Mesenchymal stem cell (in vitro differentiated cells and primary cell): ENCODE results near the gene FAM118A.

Source experiments
- DNase-seq: peaks from one replicate; pipeline ENCODE4 v3.0.0-alpha.2; 2013
- H2AFZ ChIP-seq: one replicate; pipeline ENCODE4 v1.6.1; 2013; ENCODE audit warnings: low read depth, mild to moderate bottlenecking, control low read depth, inconsistent platforms, low read length, moderate library complexity
- H2AK5ac ChIP-seq: 2 replicates; pipeline ENCODE4 v1.6.1; 2013; ENCODE audit warnings: low read length, moderate library complexity, mild to moderate bottlenecking, inconsistent platforms; ENCODE audit not compliant: severe bottlenecking
- H2BK120ac ChIP-seq: one replicate; pipeline ENCODE4 v1.6.1; 2013; ENCODE audit warnings: low read depth, mild to moderate bottlenecking, inconsistent platforms, low read length, moderate library complexity
- H2BK12ac ChIP-seq, 2 experiments: one replicate each; pipeline ENCODE4 v1.6.1; 2013; ENCODE audit warnings: inconsistent platforms in 2 of 2, low read length in 2 of 2, mild to moderate bottlenecking in 2 of 2, moderate library complexity in 2 of 2, control low read depth in 1 of 2
- H2BK15ac ChIP-seq: one replicate; pipeline ENCODE4 v1.6.1; 2013; ENCODE audit warnings: mild to moderate bottlenecking, low read depth, inconsistent platforms; ENCODE audit not compliant: poor library complexity, severe bottlenecking
- H2BK5ac ChIP-seq: 2 replicates; pipeline ENCODE4 v1.6.1; 2013; ENCODE audit warnings: low read depth, mild to moderate bottlenecking, low read length, control low read depth, inconsistent platforms; ENCODE audit not compliant: poor library complexity, severe bottlenecking
- H3K14ac ChIP-seq, 2 experiments: one replicate each; pipeline ENCODE4 v1.6.1; 2013; ENCODE audit warnings: inconsistent platforms in 2 of 2, low read length in 2 of 2, control low read depth in 1 of 2, mild to moderate bottlenecking in 1 of 2, moderate library complexity in 1 of 2
- H3K18ac ChIP-seq, 2 experiments: one replicate each; pipeline ENCODE4 v1.6.1; 2013; ENCODE audit warnings: inconsistent platforms in 2 of 2, low read length in 2 of 2, control low read depth in 1 of 2, low read depth in 1 of 2, mild to moderate bottlenecking in 1 of 2
- H3K23ac ChIP-seq, 2 experiments: one replicate each; pipeline ENCODE4 v1.6.1; 2013; ENCODE audit warnings: inconsistent platforms in 2 of 2, low read length in 2 of 2, mild to moderate bottlenecking in 2 of 2, moderate library complexity in 2 of 2, control low read depth in 1 of 2
- H3K27ac ChIP-seq: 2 replicates; pipeline ENCODE4 v1.5.1; 2013; ENCODE audit warnings: mild to moderate bottlenecking, moderate library complexity, low read length, control low read depth, inconsistent platforms; ENCODE audit not compliant: poor library complexity, severe bottlenecking
- H3K27me3 ChIP-seq, 2 experiments: 2 replicates each; pipeline versions ENCODE4 v1.6.1 to v1.7.0; 2013; ENCODE audit warnings: low read length in 2 of 2, mild to moderate bottlenecking in 2 of 2, moderate library complexity in 2 of 2, control low read depth in 1 of 2, inconsistent platforms in 1 of 2; ENCODE audit not compliant: control insufficient read depth in 1 of 2, insufficient read depth in 1 of 2
- H3K36me3 ChIP-seq, 2 experiments: 2 replicates each; pipeline versions ENCODE4 v1.6.1 to v1.7.0; 2013; ENCODE audit warnings: low read length in 2 of 2, control low read depth in 1 of 2, inconsistent platforms in 1 of 2, low read depth in 1 of 2, mild to moderate bottlenecking in 1 of 2; ENCODE audit not compliant: insufficient read depth in 2 of 2, control insufficient read depth in 1 of 2
- H3K4ac ChIP-seq, 2 experiments: one replicate each; pipeline ENCODE4 v1.6.1; 2013; ENCODE audit warnings: inconsistent platforms in 2 of 2, low read length in 2 of 2, mild to moderate bottlenecking in 2 of 2, moderate library complexity in 2 of 2, control low read depth in 1 of 2, low read depth in 1 of 2
- H3K4me1 ChIP-seq: 2 replicates; pipeline ENCODE4 v1.6.1; 2013; ENCODE audit warnings: low read depth, low read length, control low read depth; ENCODE audit not compliant: control insufficient read depth, insufficient read depth
- H3K4me2 ChIP-seq: 2 replicates; pipeline ENCODE4 v1.6.1; 2013; ENCODE audit warnings: low read length, mild to moderate bottlenecking, inconsistent platforms; ENCODE audit not compliant: poor library complexity, severe bottlenecking
- H3K4me3 ChIP-seq, 2 experiments: 2 replicates each; pipeline versions ENCODE4 v1.5.1 to v1.7.0; 2013; ENCODE audit warnings: low read length in 2 of 2, mild to moderate bottlenecking in 2 of 2, control low read depth in 1 of 2, low read depth in 1 of 2; ENCODE audit not compliant: insufficient read depth in 1 of 2
- H3K79me1 ChIP-seq: replicated peaks from 2 replicates; pipeline ENCODE4 v1.6.1; 2013; ENCODE audit warnings: mild to moderate bottlenecking, control low read depth, low read length, inconsistent platforms; ENCODE audit not compliant: poor library complexity, severe bottlenecking
- H3K9ac ChIP-seq: 2 replicates; pipeline ENCODE4 v1.7.0; 2013; ENCODE audit warnings: mild to moderate bottlenecking, low read length, moderate library complexity
- H3K9me3 ChIP-seq: 2 replicates; pipeline ENCODE4 v1.7.0; 2013; ENCODE audit warnings: mild to moderate bottlenecking, low read length; ENCODE audit not compliant: control insufficient read depth
- H4K8ac ChIP-seq: one replicate; pipeline ENCODE4 v1.6.1; 2013; ENCODE audit warnings: inconsistent platforms, mild to moderate bottlenecking, low read length, moderate library complexity
- H4K91ac ChIP-seq: one replicate; pipeline ENCODE4 v1.6.1; 2013; ENCODE audit warnings: mild to moderate bottlenecking, low read length, inconsistent platforms
- WGBS: methylation state at CpG from one replicate; pipeline ENCODE4 v1.1.7; 2013; ENCODE audit warnings: mixed read lengths; 5-methylcytosine and 5-hydroxymethylcytosine counted together

The FAM118A gene

GRCh38 chr22:45271667-45272201 is 38.0 kb upstream of the FAM118A start:
- H3K4me3 ChIP-seq = peak overlapping the region in 1 of 2 experiments; percentile 0
- no peak overlapping the region for H2BK5ac ChIP-seq
- no peak overlapping the region for H4K91ac ChIP-seq
- H3K27ac ChIP-seq = no peak overlapping the region
- peak; percentile 48 for DNase-seq
- H3K4ac ChIP-seq = no peak overlapping the region
- H3K36me3 ChIP-seq = no peaks in the 10 kb centered on the region
- no peak overlapping the region for H3K4me2 ChIP-seq
- 56% methylated on average over 13 of the region's 13 CpGs for WGBS
- H2BK15ac ChIP-seq = no peak overlapping the region
- H2BK12ac ChIP-seq = peak overlapping the region; percentile 7 to 40
- H3K23ac ChIP-seq = no peak overlapping the region
- H3K9ac ChIP-seq = no peak overlapping the region
- peaks cover 1% of the 10 kb centered on the region for H3K79me1 ChIP-seq
- no peak overlapping the region for H3K18ac ChIP-seq
- no peak overlapping the region for H4K8ac ChIP-seq
- H3K4me1 ChIP-seq = peaks cover 19% of the 10 kb centered on the region
- H2BK120ac ChIP-seq = no peak overlapping the region
- no peak overlapping the region for H3K14ac ChIP-seq
- H3K9me3 ChIP-seq = no peaks in the 10 kb centered on the region
- no peak overlapping the region for H2AFZ ChIP-seq
- H2AK5ac ChIP-seq = no peak overlapping the region
- peaks cover 0 to 20% of the 10 kb centered on the region in 2 experiments for H3K27me3 ChIP-seq

GRCh38 chr22:45272498-45272897 is 37.2 kb upstream of the FAM118A start:
- DNase-seq = no peak
- peaks cover 0 to 20% of the 10 kb centered on the region in 2 experiments for H3K27me3 ChIP-seq
- H3K79me1 ChIP-seq = peaks cover 1% of the 10 kb centered on the region
- H4K8ac ChIP-seq = no peak overlapping the region
- H4K91ac ChIP-seq = no peak overlapping the region
- no peak overlapping the region for H2AFZ ChIP-seq
- no peak overlapping the region for H3K4me3 ChIP-seq
- no peak overlapping the region for H3K4me2 ChIP-seq
- H3K9ac ChIP-seq = no peak overlapping the region
- no peak overlapping the region for H2BK15ac ChIP-seq
- H2BK5ac ChIP-seq = no peak overlapping the region
- no peaks in the 10 kb centered on the region for H3K36me3 ChIP-seq
- peak overlapping the region in 1 of 2 experiments; percentile 39 for H2BK12ac ChIP-seq
- H2AK5ac ChIP-seq = no peak overlapping the region
- H3K9me3 ChIP-seq = no peaks in the 10 kb centered on the region
- 92% methylated on average over 7 of the region's 7 CpGs for WGBS
- H2BK120ac ChIP-seq = no peak overlapping the region
- no peak overlapping the region for H3K27ac ChIP-seq
- no peak overlapping the region for H3K23ac ChIP-seq
- no peak overlapping the region for H3K14ac ChIP-seq
- H3K18ac ChIP-seq = peak overlapping the region; percentile 8 to 63
- H3K4ac ChIP-seq = peak overlapping the region in 1 of 2 experiments; percentile 35
- peaks cover 19% of the 10 kb centered on the region for H3K4me1 ChIP-seq

GRCh38 chr22:45273452-45274075 is 36.2 kb upstream of the FAM118A start:
- Histone ChIP-seq H3K4me1 (peaks cover 19% of the 10 kb centered on the region), H2BK12ac (no peak overlapping the region), H4K8ac (no peak overlapping the region), H2BK15ac (no peak overlapping the region), H2AK5ac (no peak overlapping the region), H3K18ac (peak overlapping the region in 1 of 2 experiments; percentile 59), H3K4ac (no peak overlapping the region), H2AFZ (no peak overlapping the region), H3K36me3 (no peaks in the 10 kb centered on the region), H3K23ac (no peak overlapping the region), H3K27ac (no peak overlapping the region), H3K79me1 (peaks cover 1% of the 10 kb centered on the region), H3K9me3 (no peaks in the 10 kb centered on the region), H3K4me3 (no peak overlapping the region), H3K4me2 (no peak overlapping the region), H2BK5ac (no peak overlapping the region), H2BK120ac (no peak overlapping the region), H4K91ac (no peak overlapping the region), H3K14ac (no peak overlapping the region), H3K27me3 (peaks cover 0 to 20% of the 10 kb centered on the region in 2 experiments), H3K9ac (no peak overlapping the region)
- 92% methylated on average over 15 of the region's 15 CpGs for WGBS
- no peak for DNase-seq

- Histone ChIP-seq H4K91ac (no peak overlapping the region), H3K27ac (no peak overlapping the region), H2BK120ac (no peak overlapping the region), H3K27me3 (peaks cover 0 to 3% of the 10 kb centered on the region in 2 experiments), H3K9ac (no peak overlapping the region), H2BK12ac (no peak overlapping the region), H2BK5ac (no peak overlapping the region), H3K79me1 (no peaks in the 10 kb centered on the region), H2AK5ac (no peak overlapping the region), H3K9me3 (no peaks in the 10 kb centered on the region), H3K4me3 (no peak overlapping the region), H3K14ac (no peak overlapping the region), H3K36me3 (no peaks in the 10 kb centered on the region), H3K4ac (no peak overlapping the region), H2BK15ac (no peak overlapping the region), H3K23ac (no peak overlapping the region), H2AFZ (no peak overlapping the region), H4K8ac (no peak overlapping the region), H3K4me2 (no peak overlapping the region), H3K18ac (no peak overlapping the region), H3K4me1 (peaks cover 5% of the 10 kb centered on the region)
- DNase-seq = no peak
- 93% methylated on average over 11 of the region's 12 CpGs for WGBS
These were observed 33.1 kb upstream of the FAM118A start for GRCh38 chr22:45276507-45277105.
